Astrocyte (in vitro differentiated cells and primary cell): Measurements from ENCODE around the gene TEDC2. TPM values are rescaled to one million over a fixed set of nuclear protein-coding genes. Genes with fewer than 3 reads are reported as not detected.
A peak's percentile ranks its signal among the peaks of the same experiment; 100 is the strongest.

Experiments
- DNase-seq: peaks from one replicate; pipeline ENCODE4 v3.0.0-alpha.2; 2010; ENCODE audit warnings: low read depth
- FAIRE-seq: peaks from 2 replicates; lab custom pipeline; 2011; peaks lifted over from hg19 to GRCh38; lab: Jason Lieb, UNC
- H2AFZ ChIP-seq: 2 replicates; pipeline ENCODE4 v1.6.0; 2012; ENCODE audit warnings: low read depth, low read length, inconsistent platforms
- H3K27ac ChIP-seq: 2 replicates; pipeline ENCODE4 v1.5.1; 2011; ENCODE audit warnings: low read depth, low read length, inconsistent platforms
- H3K27me3 ChIP-seq: 2 replicates; pipeline ENCODE4 v1.6.0; 2011; ENCODE audit warnings: low read length, inconsistent platforms; ENCODE audit not compliant: insufficient read depth
- H3K36me3 ChIP-seq: 2 replicates; pipeline ENCODE4 v1.5.1; 2011; ENCODE audit warnings: low read length, inconsistent platforms; ENCODE audit not compliant: insufficient read depth
- H3K4me1 ChIP-seq: 2 replicates; pipeline ENCODE4 v1.5.1; 2011; ENCODE audit warnings: low read length, inconsistent platforms; ENCODE audit not compliant: insufficient read depth
- H3K4me2 ChIP-seq: 2 replicates; pipeline ENCODE4 v1.6.0; 2012; ENCODE audit warnings: low read length, inconsistent platforms
- H3K4me3 ChIP-seq: 2 replicates; pipeline ENCODE4 v1.5.1; 2011; ENCODE audit warnings: low read depth, mild to moderate bottlenecking, low read length, inconsistent platforms; ENCODE audit not compliant: insufficient read depth
- H3K79me2 ChIP-seq: 2 replicates; pipeline ENCODE4 v1.6.0; 2012; ENCODE audit warnings: mild to moderate bottlenecking, low read length, inconsistent platforms; ENCODE audit not compliant: insufficient read depth
- H3K9ac ChIP-seq: 2 replicates; pipeline ENCODE4 v1.6.0; 2012; ENCODE audit warnings: mild to moderate bottlenecking, low read length, inconsistent platforms
- H3K9me3 ChIP-seq: 2 replicates; pipeline ENCODE4 v1.5.1; 2012; ENCODE audit warnings: low read depth, mild to moderate bottlenecking, low read length, inconsistent platforms; ENCODE audit not compliant: insufficient read depth
- H4K20me1 ChIP-seq: 2 replicates; pipeline ENCODE4 v1.6.0; 2012; ENCODE audit warnings: low read length, inconsistent platforms; ENCODE audit not compliant: insufficient read depth
- H3K27ac Mint-ChIP-seq: one replicate; pipeline ENCODE4 v1.8.0; 2021; ENCODE audit warnings: mild to moderate bottlenecking, mixed read lengths; ENCODE audit not compliant: unreplicated experiment
- H3K27me3 Mint-ChIP-seq: one replicate; pipeline ENCODE4 v1.8.0; 2021; ENCODE audit warnings: low read depth, mixed read lengths; ENCODE audit not compliant: unreplicated experiment
- H3K36me3 Mint-ChIP-seq: one replicate; pipeline ENCODE4 v1.8.0; 2021; ENCODE audit warnings: low read depth, mixed read lengths; ENCODE audit not compliant: unreplicated experiment
- H3K4me1 Mint-ChIP-seq: one replicate; pipeline ENCODE4 v1.8.0; 2021; ENCODE audit warnings: low read depth, mixed read lengths; ENCODE audit not compliant: unreplicated experiment
- H3K4me3 Mint-ChIP-seq: one replicate; pipeline ENCODE4 v1.8.0; 2021; ENCODE audit warnings: mild to moderate bottlenecking, moderate library complexity, mixed read lengths; ENCODE audit not compliant: unreplicated experiment
- H3K9me3 Mint-ChIP-seq: one replicate; pipeline ENCODE4 v1.8.0; 2021; ENCODE audit warnings: mild to moderate bottlenecking, mixed read lengths; ENCODE audit not compliant: unreplicated experiment
- EZH2 ChIP-seq: IDR thresholded peaks from 2 replicates; pipeline ENCODE4 v1.6.1; 2012; ENCODE audit warnings: mild to moderate bottlenecking, low read length, inconsistent platforms; ENCODE audit not compliant: insufficient read depth
- total RNA-seq: library from RNA; stranded (reverse); gene quantifications from 2 replicates; pipeline ENCODE4 v1.2.1, GENCODE V29; 2021
- TF ChIP-seq, protein P1 (sequence below): IDR thresholded peaks from 2 replicates; pipeline ENCODE4 v1.5.1; 2011; ENCODE audit warnings: low read depth, mild to moderate bottlenecking, inconsistent platforms, low read length, moderate library complexity; ENCODE audit not compliant: insufficient read depth

Gene TEDC2
- total RNA-seq, 1 donor from 2014 or later, result 6.0 TPM

DNA sequence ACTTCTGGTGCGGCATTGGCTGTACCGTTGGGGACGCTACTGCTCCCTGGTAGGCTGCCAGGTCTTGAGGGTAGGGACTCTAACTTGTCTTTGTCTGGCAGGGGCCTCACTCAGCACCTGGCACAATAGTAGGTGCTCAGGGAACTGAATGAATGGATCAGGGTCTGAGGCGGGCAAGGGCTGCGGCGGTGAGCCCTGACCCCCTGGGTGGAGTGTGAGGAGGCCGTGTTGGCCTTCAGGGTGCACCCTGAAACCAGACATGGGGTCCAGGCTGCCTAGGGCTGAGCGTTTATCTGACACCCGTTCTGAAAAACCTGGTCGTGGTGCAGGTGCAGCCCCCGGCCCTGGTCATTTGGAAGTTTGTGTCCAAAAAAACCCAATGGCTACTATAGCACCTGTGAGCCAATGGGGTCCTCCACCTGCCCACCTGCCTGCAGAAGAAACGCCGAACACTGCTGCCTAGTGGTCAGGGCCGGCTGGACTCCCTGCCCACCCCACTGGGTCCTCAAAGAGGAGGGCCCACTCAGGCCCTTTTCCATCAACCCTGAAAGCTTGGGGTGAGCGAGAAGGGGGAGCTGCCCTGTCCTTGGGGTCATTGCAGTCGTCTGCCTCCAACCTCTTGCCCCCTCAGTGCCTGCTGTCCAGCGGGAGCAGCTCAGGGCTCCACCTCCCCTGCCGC, 49.0 kb downstream of the TEDC2 start:
- Histone ChIP-seq H3K36me3 (no peaks in the 10 kb centered on the region), H2AFZ (no peak overlapping the region), H3K27me3 (no peaks in the 10 kb centered on the region), H3K27ac (no peak overlapping the region), H3K4me2 (no peak overlapping the region), H3K4me1 (peaks cover 12% of the 10 kb centered on the region), H3K9me3 (no peaks in the 10 kb centered on the region), H3K9ac (no peak overlapping the region), H3K4me3 (no peak overlapping the region), H4K20me1 (no peaks in the 10 kb centered on the region), H3K79me2 (no peaks in the 10 kb centered on the region)
- DNase-seq (no peak), FAIRE-seq (no peak)
- Mint-ChIP-seq H3K4me1 (peaks cover 4% of the 10 kb centered on the region), H3K36me3 (peaks cover 2% of the 10 kb centered on the region), H3K9me3 (no peaks in the 10 kb centered on the region), H3K4me3 (no peak overlapping the region), H3K27me3 (peaks cover 1% of the 10 kb centered on the region), H3K27ac (no peak overlapping the region)
- TF ChIP-seq EZH2, result no peak
- TF ChIP-seq, protein P1, sequence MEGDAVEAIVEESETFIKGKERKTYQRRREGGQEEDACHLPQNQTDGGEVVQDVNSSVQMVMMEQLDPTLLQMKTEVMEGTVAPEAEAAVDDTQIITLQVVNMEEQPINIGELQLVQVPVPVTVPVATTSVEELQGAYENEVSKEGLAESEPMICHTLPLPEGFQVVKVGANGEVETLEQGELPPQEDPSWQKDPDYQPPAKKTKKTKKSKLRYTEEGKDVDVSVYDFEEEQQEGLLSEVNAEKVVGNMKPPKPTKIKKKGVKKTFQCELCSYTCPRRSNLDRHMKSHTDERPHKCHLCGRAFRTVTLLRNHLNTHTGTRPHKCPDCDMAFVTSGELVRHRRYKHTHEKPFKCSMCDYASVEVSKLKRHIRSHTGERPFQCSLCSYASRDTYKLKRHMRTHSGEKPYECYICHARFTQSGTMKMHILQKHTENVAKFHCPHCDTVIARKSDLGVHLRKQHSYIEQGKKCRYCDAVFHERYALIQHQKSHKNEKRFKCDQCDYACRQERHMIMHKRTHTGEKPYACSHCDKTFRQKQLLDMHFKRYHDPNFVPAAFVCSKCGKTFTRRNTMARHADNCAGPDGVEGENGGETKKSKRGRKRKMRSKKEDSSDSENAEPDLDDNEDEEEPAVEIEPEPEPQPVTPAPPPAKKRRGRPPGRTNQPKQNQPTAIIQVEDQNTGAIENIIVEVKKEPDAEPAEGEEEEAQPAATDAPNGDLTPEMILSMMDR, result no peak

DNA sequence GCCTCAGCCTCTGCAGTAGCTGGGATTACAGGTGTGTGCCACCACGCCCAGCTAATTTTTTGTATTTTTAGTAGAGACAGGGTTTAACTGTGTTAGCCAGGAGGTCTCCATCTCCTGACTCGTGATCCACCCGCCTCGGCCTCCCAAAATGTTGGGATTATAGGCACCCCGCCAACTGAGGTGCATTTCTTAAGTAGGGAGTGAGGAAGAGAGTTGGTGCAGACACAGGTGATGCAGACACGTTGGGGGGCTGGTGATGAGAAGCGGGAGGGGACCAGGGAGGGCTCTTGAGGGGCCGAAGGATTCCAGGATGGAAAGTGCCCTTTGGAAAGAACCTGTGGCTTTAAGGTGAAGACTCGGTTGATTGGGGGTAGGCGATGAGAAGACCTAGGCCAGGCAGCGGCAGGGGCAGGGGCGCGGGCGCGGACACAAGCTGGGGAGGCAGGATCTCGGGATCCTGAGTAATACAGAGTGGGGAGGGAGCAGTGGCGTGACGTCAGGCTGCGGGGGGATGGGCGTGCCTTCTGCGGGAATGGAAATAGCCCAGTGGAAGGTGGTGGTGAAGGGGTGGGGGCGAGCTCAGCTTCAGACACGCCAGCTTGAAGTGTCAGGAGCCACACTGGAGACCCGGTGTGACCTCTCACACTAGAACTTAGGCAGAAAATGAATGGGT, 51.4 kb downstream of the TEDC2 start:
- Histone ChIP-seq H3K9me3 (no peaks in the 10 kb centered on the region), H3K9ac (no peak overlapping the region), H3K79me2 (peaks cover 22% of the 10 kb centered on the region), H3K4me1 (peaks cover 26% of the 10 kb centered on the region), H3K27ac (no peak overlapping the region), H4K20me1 (peaks cover 19% of the 10 kb centered on the region), H3K27me3 (no peaks in the 10 kb centered on the region), H3K4me2 (peak overlapping the region; percentile 58), H3K36me3 (no peaks in the 10 kb centered on the region), H3K4me3 (no peak overlapping the region), H2AFZ (peak overlapping the region; percentile 39)
- no peak for TF ChIP-seq EZH2
- TF ChIP-seq, protein P1, result no peak
- DNase-seq (peak; percentile 48), FAIRE-seq (no peak)
- Mint-ChIP-seq H3K4me1 (peaks cover 12% of the 10 kb centered on the region), H3K36me3 (peaks cover 6% of the 10 kb centered on the region), H3K9me3 (no peaks in the 10 kb centered on the region), H3K27ac (no peak overlapping the region), H3K4me3 (no peak overlapping the region), H3K27me3 (peaks cover 1% of the 10 kb centered on the region)
